Glutamatergic neuron (in vitro differentiated cells): ENCODE measurements around the gene CLASRP. TPM values are rescaled to one million over a fixed set of nuclear protein-coding genes. Genes with fewer than 3 reads are reported as not detected.
A peak's percentile ranks its signal among the peaks of the same experiment; 100 is the strongest.

Experiments
- DNase-seq: peaks from one replicate; pipeline ENCODE4 v3.0.0; 2022
- H3K27ac Mint-ChIP-seq: one replicate; pipeline ENCODE4 v1.8.0; 2020; ENCODE audit warnings: mild to moderate bottlenecking, mixed read lengths, inconsistent platforms; ENCODE audit not compliant: unreplicated experiment
- H3K27me3 Mint-ChIP-seq: one replicate; pipeline ENCODE4 v1.8.0; 2020; ENCODE audit warnings: mild to moderate bottlenecking, moderate library complexity, mixed read lengths, inconsistent platforms; ENCODE audit not compliant: unreplicated experiment
- H3K36me3 Mint-ChIP-seq: one replicate; pipeline ENCODE4 v1.8.0; 2020; ENCODE audit warnings: mild to moderate bottlenecking, mixed read lengths, inconsistent platforms; ENCODE audit not compliant: unreplicated experiment
- H3K4me1 Mint-ChIP-seq: one replicate; pipeline ENCODE4 v1.8.0; 2020; ENCODE audit warnings: mild to moderate bottlenecking, low read depth, mixed read lengths, inconsistent platforms; ENCODE audit not compliant: unreplicated experiment
- H3K4me3 Mint-ChIP-seq: one replicate; pipeline ENCODE4 v1.8.0; 2020; ENCODE audit warnings: mild to moderate bottlenecking, mixed read lengths, inconsistent platforms; ENCODE audit not compliant: unreplicated experiment
- H3K9me3 Mint-ChIP-seq: one replicate; pipeline ENCODE4 v1.8.0; 2020; ENCODE audit warnings: mild to moderate bottlenecking, moderate library complexity, mixed read lengths, inconsistent platforms; ENCODE audit not compliant: unreplicated experiment
- CTCF ChIP-seq: fragments of 200-600 bp; sonication (generic); IDR thresholded peaks from one replicate; pipeline ENCODE4 v1.5.0; 2021; ENCODE audit not compliant: partially characterized antibody, unreplicated experiment
- total RNA-seq: library from RNA; stranded (reverse); fragmentation: NEBNext Ultra II Directional; extraction: Animal tissue kit (Norgen Biotek cat#: 25700); gene quantifications from one replicate; pipeline ENCODE4 v1.2.1, GENCODE V29; 2021; ENCODE audit not compliant: unreplicated experiment

The CLASRP gene
- total RNA-seq, 1 donor from 2014 or later = 127 TPM

GRCh38 chr19:45071969-45072790 is 33.3 kb downstream of the CLASRP start:
- TF ChIP-seq CTCF = no peak
- H3K27ac Mint-ChIP-seq = peak overlapping the region; percentile 66
- H3K4me1 Mint-ChIP-seq = peaks cover 16% of the 10 kb centered on the region
- no peaks in the 10 kb centered on the region for H3K36me3 Mint-ChIP-seq
- peaks cover 8% of the 10 kb centered on the region for H3K27me3 Mint-ChIP-seq
- H3K4me3 Mint-ChIP-seq = peak overlapping the region; percentile 30
- no peak for DNase-seq
- peaks cover 15% of the 10 kb centered on the region for H3K9me3 Mint-ChIP-seq

- no peak for TF ChIP-seq CTCF
- Mint-ChIP-seq H3K9me3 (peaks cover 16% of the 10 kb centered on the region), H3K4me1 (peaks cover 15% of the 10 kb centered on the region), H3K27me3 (peaks cover 7% of the 10 kb centered on the region), H3K27ac (peak overlapping the region; percentile 78), H3K4me3 (peak overlapping the region; percentile 77), H3K36me3 (no peaks in the 10 kb centered on the region)
- no peak for DNase-seq
These were observed 36.0 kb downstream of the CLASRP start for GRCh38 chr19:45074744-45075300.

GRCh38 chr19:45075301-45076028 is 36.6 kb downstream of the CLASRP start:
- peaks cover 5% of the 10 kb centered on the region for H3K27me3 Mint-ChIP-seq
- DNase-seq = peak; percentile 64
- TF ChIP-seq CTCF = no peak
- H3K36me3 Mint-ChIP-seq = no peaks in the 10 kb centered on the region
- H3K4me3 Mint-ChIP-seq = peak overlapping the region; percentile 61
- peaks cover 13% of the 10 kb centered on the region for H3K9me3 Mint-ChIP-seq
- peaks cover 15% of the 10 kb centered on the region for H3K4me1 Mint-ChIP-seq
- H3K27ac Mint-ChIP-seq = peak overlapping the region; percentile 12

GRCh38 chr19:45076029-45076850 is 37.4 kb downstream of the CLASRP start, which contains the start of gene ZNF296:
Gene ZNF296 (minus strand): TSS chr19:45076478. CDS start chr19:45076373, 105 bp downstream.
- Mint-ChIP-seq H3K4me3 (peak within 1 kb of the TSS; percentile 69), H3K36me3 (no peaks in the 10 kb centered on the region), H3K27ac (peak within 1 kb of the TSS; percentile 96), H3K4me1 (peaks cover 18% of the 10 kb centered on the region), H3K27me3 (peaks cover 5% of the 10 kb centered on the region), H3K9me3 (peaks cover 11% of the 10 kb centered on the region)
- no peak for TF ChIP-seq CTCF
- DNase-seq = peak; percentile 74
